Limb (tissue), 2 donors: Measurements from ENCODE around the gene MYO1D.
A peak's percentile ranks its signal among the peaks of the same experiment; 100 is the strongest.
"Not testable (repeated sequence)": the region's sequence is repeated elsewhere in the genome, so short reads cannot be mapped to it uniquely, and the experiment has no call there.

Experiments used
- DNase-seq, 2 donors: peaks; one replicate each; pipeline ENCODE4 v3.0.0-alpha.2; 2016; ENCODE audit errors: extremely low spot score in 2 of 2

The MYO1D gene

DNA sequence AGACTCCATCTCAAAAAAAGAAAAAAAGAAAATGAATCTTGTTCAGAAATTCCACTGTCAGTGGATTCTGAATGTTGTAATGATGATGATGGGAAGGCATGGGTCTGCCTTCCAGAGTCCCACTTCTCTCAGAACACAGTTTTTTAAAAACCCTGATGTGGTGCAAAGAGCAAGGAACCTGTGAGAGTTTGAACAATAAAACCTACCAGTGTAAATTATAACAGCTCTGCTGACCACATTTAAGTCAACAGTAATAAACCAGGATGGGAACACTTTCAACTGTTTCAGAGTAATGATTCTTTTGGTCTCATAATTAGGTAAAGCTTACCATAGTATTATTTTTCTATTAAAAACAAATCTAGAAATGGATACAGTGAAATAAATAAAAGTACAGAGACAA is 99.0 kb downstream of the MYO1D start:
- no peak for DNase-seq

- no peak for DNase-seq
These were observed 99.5 kb downstream of the MYO1D start for GRCh38 chr17:32777436-32777835.

- no peak for DNase-seq
These were observed 102.2 kb downstream of the MYO1D start for GRCh38 chr17:32774695-32775084.

GRCh38 chr17:32773856-32774694 is 102.8 kb downstream of the MYO1D start:
- no peak for DNase-seq

DNA sequence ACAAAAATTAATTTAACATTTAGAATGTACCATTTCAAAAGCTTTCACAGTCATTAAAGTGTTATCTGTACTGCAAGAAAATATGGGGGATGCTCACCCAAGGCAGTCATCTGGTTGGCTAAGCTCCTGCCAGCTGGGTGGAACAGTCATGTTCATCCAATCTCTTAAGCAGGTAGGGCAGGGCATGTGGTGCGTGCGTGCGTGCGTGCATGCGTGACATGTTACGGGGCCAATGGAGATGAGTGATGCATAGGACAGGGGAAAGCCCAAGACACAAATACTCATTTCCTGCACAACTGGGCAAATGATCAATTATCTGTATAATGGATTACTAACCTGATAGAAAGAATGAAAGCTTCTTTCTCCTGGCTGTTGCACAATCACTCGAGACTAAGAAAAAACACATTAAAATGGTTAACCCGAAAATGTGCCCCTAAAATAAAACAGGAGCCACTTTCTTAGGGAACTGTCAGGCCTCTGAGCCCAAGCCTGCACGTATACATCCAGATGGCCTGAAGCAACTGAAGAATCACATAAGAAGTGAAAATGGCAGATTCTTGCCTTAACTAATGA is 104.4 kb downstream of the MYO1D start:
- no peak for DNase-seq

GRCh38 chr17:32771396-32771795 is 105.5 kb downstream of the MYO1D start:
- DNase-seq: no peak

GRCh38 chr17:32769846-32770245 is 107.1 kb downstream of the MYO1D start:
- no peak for DNase-seq

DNA sequence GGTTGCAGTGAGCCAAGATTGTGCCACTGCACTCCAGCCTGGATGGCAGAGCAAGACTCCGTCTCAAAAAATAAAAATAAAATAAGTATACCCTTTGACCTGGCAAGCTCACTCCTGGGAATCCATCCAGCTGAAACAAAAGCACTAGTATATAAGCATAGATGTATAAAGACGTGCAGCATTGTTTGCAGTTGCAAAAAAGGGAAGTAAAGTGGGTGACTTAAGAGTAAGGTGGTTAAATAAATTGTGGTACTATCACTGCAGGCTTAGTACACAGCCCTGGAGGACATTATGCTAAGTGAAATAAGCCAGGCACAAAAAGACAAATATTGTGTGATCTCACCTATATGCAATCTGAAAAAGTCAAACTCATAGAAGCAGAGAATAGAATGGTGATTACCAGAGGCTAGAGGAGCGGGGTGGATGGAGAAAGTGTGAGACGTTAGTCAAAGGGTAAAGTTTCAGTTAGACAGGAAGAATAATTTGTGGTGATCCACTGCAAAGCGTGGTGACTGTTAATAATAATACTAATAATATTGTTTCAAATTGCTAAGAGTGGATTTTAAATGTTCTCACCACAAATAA is 113.0 kb downstream of the MYO1D start:
- no peak for DNase-seq

GRCh38 chr17:32759476-32759875 is 117.4 kb downstream of the MYO1D start:
- DNase-seq: no peak

GRCh38 chr17:32757963-32758362 is 119.0 kb downstream of the MYO1D start:
- DNase-seq: no peak

DNA sequence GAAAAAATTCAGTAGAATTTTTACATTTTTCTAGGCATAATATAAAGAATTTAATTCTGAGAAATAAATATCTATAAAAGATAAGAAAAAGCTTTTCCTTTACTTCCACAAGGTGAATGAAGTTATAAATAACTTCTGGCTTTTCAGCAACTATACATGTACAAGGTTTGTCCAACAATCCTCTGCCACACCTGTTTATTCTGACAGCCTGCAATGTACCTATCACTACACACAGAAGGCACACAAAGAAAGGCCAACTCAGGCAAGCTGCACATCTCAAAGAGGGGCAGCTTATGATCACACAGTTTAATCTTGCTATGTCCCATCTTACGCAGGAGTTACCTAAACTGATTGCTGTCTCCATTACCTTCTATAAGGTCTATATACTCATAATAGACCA is 120.2 kb downstream of the MYO1D start:
- no peak for DNase-seq

GRCh38 chr17:32755045-32755805 is 121.7 kb downstream of the MYO1D start:
- peak in 1 of 2 donors; percentile 91 for DNase-seq

- no peak for DNase-seq
These were observed 124.0 kb downstream of the MYO1D start for GRCh38 chr17:32752934-32753333.

DNA sequence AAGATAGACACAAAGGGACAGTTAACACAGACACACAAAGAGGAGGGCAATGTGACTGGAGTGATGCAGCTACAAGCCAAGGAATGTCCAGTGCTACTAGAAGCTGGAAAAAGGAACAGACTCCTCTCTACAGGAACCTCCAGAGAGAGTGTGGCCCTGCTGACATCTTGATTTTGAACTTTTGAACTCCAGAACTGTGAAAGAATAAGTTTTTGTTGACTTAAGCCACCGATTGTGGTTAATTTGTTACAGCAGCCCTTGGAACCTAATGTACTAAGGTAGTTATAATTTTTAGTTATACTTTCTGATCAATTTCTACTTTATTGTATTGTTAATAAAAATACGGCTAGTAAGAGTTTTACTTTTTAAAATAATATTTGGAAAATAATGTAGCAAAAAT is 129.1 kb downstream of the MYO1D start:
- no peak for DNase-seq

- DNase-seq: no peak
These were observed 130.2 kb downstream of the MYO1D start for GRCh38 chr17:32746698-32747097.

DNA sequence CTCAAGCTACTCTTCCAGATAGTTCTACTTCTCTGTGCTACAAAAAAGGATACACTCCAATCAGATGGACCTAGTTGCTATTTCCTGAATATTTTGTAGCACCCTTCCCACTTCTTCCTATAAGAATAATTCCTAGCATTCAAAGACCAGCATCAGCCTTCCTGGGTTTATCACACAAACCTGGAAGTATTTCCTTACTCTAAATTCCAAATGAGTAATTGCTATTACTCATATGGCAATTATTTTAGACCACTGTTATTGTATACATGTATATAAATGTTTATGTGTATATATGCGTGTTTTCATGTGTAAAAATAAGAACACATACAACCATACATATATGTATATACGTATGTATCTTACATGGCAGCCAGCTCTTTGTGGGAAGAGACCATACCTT is 130.6 kb downstream of the MYO1D start:
- DNase-seq: no peak

- DNase-seq: no peak
These were observed 134.0 kb downstream of the MYO1D start for GRCh38 chr17:32742681-32743538.

- DNase-seq: no peak
These were observed 135.5 kb downstream of the MYO1D start for GRCh38 chr17:32741381-32741780.

GRCh38 chr17:32739722-32740121 is 137.2 kb downstream of the MYO1D start:
- no peak for DNase-seq

- not testable (repeated sequence) for DNase-seq
These were observed 137.8 kb downstream of the MYO1D start for GRCh38 chr17:32739151-32739550.

DNA sequence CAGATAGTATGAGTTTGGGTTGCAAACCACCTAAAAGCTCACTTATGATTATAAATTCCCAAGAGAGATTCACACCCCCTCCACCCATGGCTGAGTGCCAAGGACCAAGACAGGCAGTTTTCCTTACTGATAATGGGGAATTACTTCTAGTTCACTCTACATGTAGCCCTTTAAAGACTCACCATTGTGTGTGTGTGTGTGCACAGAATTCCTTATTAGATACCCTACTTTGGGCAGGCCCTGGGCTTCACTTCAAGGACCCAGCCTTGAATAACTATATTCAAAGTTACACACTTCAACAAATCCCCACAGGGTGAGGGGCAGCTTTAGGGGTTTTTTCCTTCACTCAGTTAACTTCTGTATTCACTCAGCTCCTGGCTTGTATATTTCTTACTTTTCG is 143.5 kb downstream of the MYO1D start:
- no peak for DNase-seq
